HCT116 (cell line): ENCODE measurements around the gene SLC24A3.

Source experiments
- ATF3 ChIP-seq: IDR thresholded peaks from 2 replicates; pipeline ENCODE4 v1.6.1; 2012
- CEBPB ChIP-seq: IDR thresholded peaks from 2 replicates; pipeline ENCODE4 v1.6.1; 2012; ENCODE audit warnings: low read depth
- CTCF ChIP-seq, 3 experiments: fragments of 200-600 bp in 1 of 3; sonication (generic) in 1 of 3; IDR thresholded peaks in 2 of 3; conservative IDR thresholded peaks in 1 of 3; 2 replicates each; pipeline ENCODE4 v1.5.1; 2012 to 2017; ENCODE audit warnings: low read depth in 2 of 3, low read length in 2 of 3, antibody characterized with exemption in 1 of 3, borderline replicate concordance in 1 of 3, control low read depth in 1 of 3, mild to moderate bottlenecking in 1 of 3, mixed read lengths in 1 of 3, mixed run types in 1 of 3, moderate library complexity in 1 of 3; ENCODE audit not compliant: insufficient read depth in 1 of 3
- EGR1 ChIP-seq: IDR thresholded peaks from 2 replicates; pipeline ENCODE4 v1.6.1; 2012; ENCODE audit warnings: low read depth
- ELF1 ChIP-seq: IDR thresholded peaks from 2 replicates; pipeline ENCODE4 v1.6.1; 2012; ENCODE audit warnings: low read depth, borderline replicate concordance
- EZH2 ChIP-seq: fragments of 200-600 bp; sonication (generic); IDR thresholded peaks from 2 replicates; pipeline ENCODE4 v1.6.1; 2017; ENCODE audit warnings: antibody characterized with exemption, mixed run types
- JUND ChIP-seq: IDR thresholded peaks from 2 replicates; pipeline ENCODE4 v1.6.1; 2012
- POLR2A ChIP-seq: IDR thresholded peaks from 2 replicates; pipeline ENCODE4 v1.7.0; 2011; ENCODE audit warnings: borderline replicate concordance; ENCODE audit not compliant: insufficient read depth, insufficient read length; ENCODE audit errors: extremely low read depth
- POLR2AphosphoS5 ChIP-seq: IDR thresholded peaks from 2 replicates; pipeline ENCODE4 v1.6.1; 2011; ENCODE audit warnings: mild to moderate bottlenecking, low read depth, low read length, moderate library complexity
- RAD21 ChIP-seq: IDR thresholded peaks from 2 replicates; pipeline ENCODE4 v1.6.1; 2012; ENCODE audit warnings: low read depth, mild to moderate bottlenecking
- REST ChIP-seq: IDR thresholded peaks from 2 replicates; pipeline ENCODE4 v1.6.1; 2012; ENCODE audit warnings: low read depth
- SIN3A ChIP-seq: IDR thresholded peaks from 2 replicates; pipeline ENCODE4 v1.6.1; 2012; ENCODE audit warnings: low read depth
- YY1 ChIP-seq: IDR thresholded peaks from 2 replicates; pipeline ENCODE4 v1.6.1; 2011; ENCODE audit warnings: low read length, low read depth, moderate library complexity, mild to moderate bottlenecking; ENCODE audit not compliant: insufficient replicate concordance; ENCODE audit errors: extremely low read depth
- ZNF274 ChIP-seq: fragments of 200-500 bp; sonication (Bioruptor generic); IDR thresholded peaks from 2 replicates; pipeline ENCODE4 v1.6.1; 2014; ENCODE audit warnings: mild to moderate bottlenecking, low read depth, low read length, inconsistent platforms

GRCh38 chr20:19659448-19659847 is 447.0 kb downstream of the SLC24A3 start:
- TF ChIP-seq EZH2 (no peak), SIN3A (no peak), CTCF (IDR thresholded peaks at IDR 0.05 in 2 of 3, conservative IDR thresholded peaks at IDR 0.05 in 1 of 3; ENCODE audit: borderline replicate concordance in 1 of 3, insufficient read depth in 1 of 3, low read depth in 2 of 3, low read length in 2 of 3) (no peak), RAD21 (no peak), POLR2A (no peak), POLR2AphosphoS5 (no peak), REST (no peak), ATF3 (no peak), JUND (no peak), YY1 (no peak), ELF1 (no peak), CEBPB (no peak), ZNF274 (no peak), EGR1 (no peak)
